Stimulated activated CD4-positive, alpha-beta T cell treated with anti-CD3 and anti-CD28 coated beads, Interleukin-12 subunit alpha, Interleukin-12 subunit beta, amount 100 ng/mL, for 24 hours (primary cell): ENCODE data around the gene PRODH.
"Not testable (repeated sequence)": the region's sequence is repeated elsewhere in the genome, so short reads cannot be mapped to it uniquely, and the experiment has no call there.

Experiments
- DNase-seq, 2 experiments: peaks; one replicate each; pipeline ENCODE4 v3.0.0-alpha.2; 2020; ENCODE audit warnings: low read depth in 2 of 2

The PRODH gene

DNA sequence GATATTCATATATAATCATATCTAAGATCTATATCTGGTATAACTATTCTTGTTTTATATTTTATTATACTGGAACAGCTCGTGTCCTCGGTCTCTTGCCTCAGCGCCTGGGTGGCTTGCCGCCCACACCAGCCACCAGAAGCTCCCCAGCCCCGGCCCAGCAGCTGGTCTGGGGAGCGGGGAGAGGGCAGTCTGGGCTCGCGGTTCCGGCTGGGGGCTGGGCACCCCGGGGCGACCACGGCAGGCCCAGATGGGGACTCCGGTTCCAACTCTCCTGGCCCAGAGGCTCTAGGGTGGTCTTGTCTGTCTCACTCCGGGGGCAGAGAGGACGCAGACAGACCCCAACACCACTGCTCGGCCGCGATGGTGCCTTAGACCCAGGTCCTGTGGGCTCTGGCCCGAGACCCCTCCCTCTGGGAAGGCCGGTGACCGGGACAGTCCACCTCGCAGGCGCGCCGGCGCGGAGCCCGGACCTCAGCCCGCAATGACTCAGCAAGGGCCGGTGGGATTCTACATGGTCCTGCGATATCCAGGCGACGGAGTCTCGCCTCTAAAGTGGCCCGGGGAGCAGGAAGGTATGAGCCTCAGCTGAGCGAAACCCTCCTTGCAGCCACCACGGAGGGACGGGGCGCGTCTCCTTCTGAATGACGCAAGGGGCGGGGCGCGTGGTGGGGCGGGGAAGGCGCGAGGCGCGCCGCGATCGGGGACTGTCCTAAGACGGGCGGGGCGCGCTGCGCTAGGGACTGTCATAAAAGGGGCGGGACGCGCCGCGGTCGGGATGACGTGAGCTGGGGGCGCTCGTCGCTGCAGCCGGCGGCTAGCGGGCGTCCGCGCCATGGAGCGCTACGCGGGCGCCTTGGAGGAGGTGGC is 30.3 kb downstream of the PRODH start, which contains the start of gene DGCR6:
Gene DGCR6, plus strand, starts transcription at position 781 of the 870 bp plus-strand sequence. Its CDS starts 55 bp downstream, at position 836.
- no peak for DNase-seq

DNA sequence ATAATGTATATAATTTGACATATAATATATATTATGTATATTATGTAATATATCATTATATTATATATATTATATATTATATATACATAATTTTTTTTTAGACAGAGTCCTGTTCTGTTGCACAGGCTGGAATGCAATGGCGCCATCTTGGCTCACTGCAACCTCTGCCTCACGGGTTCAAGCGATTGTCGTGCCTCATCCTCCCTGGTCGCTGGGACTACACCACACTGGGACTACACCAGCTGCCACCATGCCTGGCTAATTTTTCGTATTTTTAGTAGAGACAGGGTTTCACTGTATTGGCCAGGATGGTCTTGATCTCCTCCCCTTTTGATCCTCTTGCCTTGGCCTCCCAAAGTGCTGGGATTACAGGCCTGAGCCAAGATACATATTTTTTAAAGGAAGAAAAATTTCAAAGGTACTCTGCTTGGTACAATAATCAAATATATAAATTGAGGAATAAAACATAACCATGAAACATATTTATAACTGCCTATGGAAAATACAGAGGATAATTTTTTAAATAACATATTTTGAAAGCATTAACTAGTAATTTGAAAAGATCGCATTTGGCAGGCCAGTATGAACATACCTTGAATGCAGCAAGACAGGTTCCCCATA is 39.9 kb downstream of the PRODH start:
- DNase-seq: peak in 1 of 2 experiments; percentile 8

DNA sequence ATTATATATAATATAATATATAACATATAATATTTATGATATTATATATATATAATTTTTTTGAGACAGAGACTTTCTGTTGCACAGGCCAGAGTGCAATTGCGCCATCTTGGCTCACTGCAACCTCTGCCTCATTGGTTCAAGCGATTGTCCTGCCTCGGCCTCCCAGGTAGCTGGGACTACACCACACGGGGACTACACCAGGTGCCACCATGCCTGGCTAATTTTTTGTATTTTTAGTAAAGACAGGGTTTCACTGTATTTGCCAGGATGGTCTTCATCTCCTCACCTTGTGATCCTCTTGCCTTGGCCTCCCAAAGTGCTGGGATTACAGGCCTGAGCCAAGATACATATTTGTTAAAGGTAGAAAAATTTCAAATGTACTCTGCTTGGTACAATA is 42.3 kb downstream of the PRODH start:
- not testable (repeated sequence) for DNase-seq

DNA sequence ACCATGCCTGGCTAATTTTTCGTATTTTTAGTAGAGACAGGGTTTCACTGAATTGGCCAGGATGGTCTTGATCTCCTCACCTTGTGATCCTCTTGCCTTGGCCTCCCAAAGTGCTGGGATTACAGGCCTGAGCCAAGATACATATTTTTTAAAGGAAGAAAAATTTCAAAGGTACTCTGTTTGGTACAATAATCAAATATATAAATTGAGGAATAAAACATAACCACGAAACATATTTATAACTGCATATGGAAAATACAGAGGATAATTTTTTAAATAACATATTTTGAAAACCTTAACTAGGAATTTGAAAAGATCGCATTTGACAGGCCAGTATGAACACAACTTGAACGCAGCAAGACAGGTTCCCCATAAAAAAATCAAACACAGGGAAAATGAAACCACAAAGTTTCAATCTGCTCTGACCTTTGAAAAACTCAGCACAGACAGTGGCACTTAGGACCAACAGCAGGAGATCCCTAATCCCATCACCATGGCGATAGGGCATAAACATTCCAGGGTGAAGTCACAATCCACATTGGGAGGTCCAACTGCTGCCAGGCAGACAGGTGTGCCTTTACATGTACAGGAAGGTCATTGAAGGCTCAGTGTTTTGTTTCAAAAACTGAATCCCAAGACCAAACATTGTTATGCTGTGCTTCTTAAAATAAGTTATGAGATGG is 45.4 kb downstream of the PRODH start:
- not testable (repeated sequence) for DNase-seq

DNA sequence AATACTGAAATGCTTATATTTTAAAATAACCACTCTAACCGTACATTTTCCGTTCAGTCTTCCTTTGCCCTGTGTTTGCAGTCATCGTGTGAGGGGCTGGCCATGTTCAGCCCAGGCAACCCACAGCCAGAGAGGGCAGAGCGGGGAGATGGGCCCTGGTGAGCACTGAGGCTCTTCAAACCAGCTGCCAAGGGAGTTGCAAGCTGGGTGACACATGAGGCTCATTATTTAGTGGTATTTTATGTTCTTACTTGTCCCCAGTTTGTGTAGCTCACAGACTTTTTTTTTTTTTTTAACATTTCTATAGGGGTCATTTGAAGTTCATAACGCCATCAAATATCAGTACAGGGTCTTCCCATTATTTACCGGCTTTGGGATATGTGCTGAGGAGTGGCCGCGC is 48.0 kb downstream of the PRODH start:
- no peak for DNase-seq

DNA sequence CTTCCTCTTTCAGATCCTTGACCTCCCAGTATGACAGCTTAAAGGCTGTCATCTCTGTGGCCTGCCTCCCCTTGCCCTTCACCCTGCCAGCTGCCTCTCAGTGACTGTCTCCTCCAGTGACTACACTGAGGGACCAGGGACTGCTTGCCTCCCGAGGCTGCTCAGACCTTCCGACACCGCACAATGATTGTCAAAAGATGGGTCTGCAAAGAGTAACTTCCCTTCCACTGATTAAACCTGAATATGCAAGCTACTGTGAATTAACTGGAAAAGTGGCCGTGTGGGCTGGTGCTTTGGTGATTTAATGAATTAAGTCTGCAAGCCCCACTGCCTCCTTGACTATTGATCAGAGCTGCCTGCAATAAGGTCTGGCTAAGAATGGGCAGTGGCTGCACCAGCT is 51.6 kb downstream of the PRODH start:
- DNase-seq: not testable (repeated sequence)

DNA sequence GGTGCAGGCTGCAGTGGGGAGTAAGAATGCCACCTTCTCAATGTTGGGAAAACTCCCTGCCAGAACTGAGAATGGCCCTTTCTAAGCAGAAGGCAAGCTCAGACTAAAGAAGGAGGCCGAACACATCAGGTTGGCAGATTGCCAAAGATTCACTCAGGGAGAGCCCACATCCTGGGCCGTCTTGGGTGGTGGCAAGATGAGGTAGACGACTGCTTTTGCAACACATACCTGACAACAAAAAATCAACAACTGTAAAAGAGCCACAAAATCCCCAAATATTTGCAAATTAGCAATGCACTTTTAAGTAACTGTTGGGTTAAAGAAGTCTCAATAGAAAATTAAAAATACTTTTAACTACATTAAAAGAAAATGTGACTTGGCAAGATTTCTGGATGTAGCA is 54.8 kb downstream of the PRODH start:
- DNase-seq: peak; percentile 28 to 31
